DLD1 (cell line): ENCODE results near the gene LHPP.

ENCODE experiments used
- in situ Hi-C: cut with HindIII; loops from 2 replicates; pipeline ENCODE4 v1.10.0; 2017; ENCODE audit warnings: low sequenced_read_pairs

The LHPP gene

GRCh38 chr10:124618470-124619073 lies 156.9 kb downstream of the LHPP start:
- in situ Hi-C loops = loop anchor here (5.0 kb wide), 1 partner anchor 79 kb away; no protein-coding TSS in a partner anchor

- in situ Hi-C loops = loop anchor here (5.0 kb wide), 1 partner anchor 78 kb away; no protein-coding TSS in a partner anchor
Observed at GRCh38 chr10:124619195-124619594, 157.6 kb downstream of the LHPP start.

GRCh38 chr10:124619802-124620490 lies 158.3 kb downstream of the LHPP start:
- in situ Hi-C loops = loop anchor here (5.0 kb wide), 3 partner anchors 38 to 77 kb away; no protein-coding TSS in a partner anchor

GRCh38 chr10:124621637-124622036 lies 160.0 kb downstream of the LHPP start:
- in situ Hi-C loops = loop anchor here (5.0 kb wide), 2 partner anchors 39 to 41 kb away; no protein-coding TSS in a partner anchor

- in situ Hi-C loops = loop anchor here (5.0 kb wide), 2 partner anchors 40 kb away; no protein-coding TSS in a partner anchor
Observed at GRCh38 chr10:124622158-124622557, 160.5 kb downstream of the LHPP start.

GRCh38 chr10:124622866-124623536 lies 161.4 kb downstream of the LHPP start:
- in situ Hi-C loops = loop anchor here (5.0 kb wide), 2 partner anchors 39 to 41 kb away; no protein-coding TSS in a partner anchor

- in situ Hi-C loops = loop anchor here (5.0 kb wide), 2 partner anchors 38 to 42 kb away; no protein-coding TSS in a partner anchor
Observed at GRCh38 chr10:124624006-124624405, 162.4 kb downstream of the LHPP start.

GRCh38 chr10:124624466-124624865 lies 162.8 kb downstream of the LHPP start:
- in situ Hi-C loops = loop anchor here (5.0 kb wide), 2 partner anchors 38 to 42 kb away; no protein-coding TSS in a partner anchor

GRCh38 chr10:124624895-124625294 lies 163.3 kb downstream of the LHPP start:
- in situ Hi-C loops = loop anchor here (5.0 kb wide), 2 partner anchors 37 to 43 kb away; no protein-coding TSS in a partner anchor

GRCh38 chr10:124625831-124626238 lies 164.2 kb downstream of the LHPP start:
- in situ Hi-C loops = no loop called here

- in situ Hi-C loops = no loop called here
Observed at GRCh38 chr10:124626759-124627380, 165.2 kb downstream of the LHPP start.

GRCh38 chr10:124627866-124628675 lies 166.4 kb downstream of the LHPP start:
- in situ Hi-C loops = no loop called here

GRCh38 chr10:124628676-124629021 lies 167.0 kb downstream of the LHPP start:
- in situ Hi-C loops = no loop called here

GRCh38 chr10:124629415-124629814 lies 167.8 kb downstream of the LHPP start:
- in situ Hi-C loops = no loop called here

GRCh38 chr10:124629842-124630241 lies 168.2 kb downstream of the LHPP start:
- in situ Hi-C loops = no loop called here

GRCh38 chr10:124630551-124630950 lies 168.9 kb downstream of the LHPP start:
- in situ Hi-C loops = no loop called here

GRCh38 chr10:124632064-124632531 lies 170.5 kb downstream of the LHPP start:
- in situ Hi-C loops = no loop called here

GRCh38 chr10:124632566-124632965 lies 170.9 kb downstream of the LHPP start:
- in situ Hi-C loops = no loop called here

GRCh38 chr10:124636271-124636995 lies 174.8 kb downstream of the LHPP start:
- in situ Hi-C loops = no loop called here
